HUES48 (cell line): ENCODE data around the gene CFAP97.
A peak's percentile ranks its signal among the peaks of the same experiment; 100 is the strongest.
"Not testable (repeated sequence)": the region's sequence is repeated elsewhere in the genome, so short reads cannot be mapped to it uniquely, and the experiment has no call there.

Experiments
- H3K27ac ChIP-seq: one replicate; pipeline ENCODE4 v1.7.0; 2013; ENCODE audit warnings: low read depth, low read length, inconsistent platforms
- H3K27me3 ChIP-seq: 2 replicates; pipeline ENCODE4 v1.6.1; 2013; ENCODE audit warnings: mild to moderate bottlenecking, low read length; ENCODE audit not compliant: control insufficient read depth, insufficient read depth
- H3K36me3 ChIP-seq: 2 replicates; pipeline ENCODE4 v1.6.1; 2013; ENCODE audit warnings: low read length; ENCODE audit not compliant: control insufficient read depth, insufficient read depth
- H3K4me1 ChIP-seq: 2 replicates; pipeline ENCODE4 v1.6.1; 2013; ENCODE audit warnings: mild to moderate bottlenecking, low read length; ENCODE audit not compliant: control insufficient read depth, insufficient read depth
- H3K4me3 ChIP-seq: 2 replicates; pipeline ENCODE4 v1.5.1; 2013; ENCODE audit warnings: mild to moderate bottlenecking, low read depth, low read length
- H3K9ac ChIP-seq: 2 replicates; pipeline ENCODE4 v1.6.1; 2013; ENCODE audit warnings: mild to moderate bottlenecking, low read depth, low read length, moderate library complexity
- H3K9me3 ChIP-seq: 2 replicates; pipeline ENCODE4 v1.6.1; 2013; ENCODE audit warnings: low read length; ENCODE audit not compliant: control insufficient read depth, insufficient read depth

Gene CFAP97

GRCh38 chr4:185119927-185120630 is 83.7 kb downstream of the CFAP97 start:
- H3K9ac ChIP-seq, result no peak overlapping the region
- peak overlapping the region; percentile 6 for H3K27ac ChIP-seq
- no peaks in the 10 kb centered on the region for H3K36me3 ChIP-seq

GRCh38 chr4:185119467-185119866 is 84.3 kb downstream of the CFAP97 start:
- not testable (repeated sequence) for H3K27me3 ChIP-seq, H3K27ac ChIP-seq, H3K9me3 ChIP-seq, H3K36me3 ChIP-seq, H3K9ac ChIP-seq, H3K4me3 ChIP-seq
- peaks cover 34% of the 10 kb centered on the region for H3K4me1 ChIP-seq

More at GRCh38 chr4:185119927-185120630, 83.7 kb downstream of the CFAP97 start:
- H3K27me3 ChIP-seq, result no peaks in the 10 kb centered on the region
- H3K4me3 ChIP-seq, result no peak overlapping the region
- H3K4me1 ChIP-seq, result peaks cover 34% of the 10 kb centered on the region
- H3K9me3 ChIP-seq, result no peaks in the 10 kb centered on the region

- Histone ChIP-seq H3K9ac (no peak overlapping the region), H3K4me1 (peaks cover 34% of the 10 kb centered on the region), H3K27me3 (no peaks in the 10 kb centered on the region), H3K9me3 (no peaks in the 10 kb centered on the region), H3K27ac (no peak overlapping the region), H3K36me3 (no peaks in the 10 kb centered on the region), H3K4me3 (no peak overlapping the region)
These were observed 84.9 kb downstream of the CFAP97 start for GRCh38 chr4:185118876-185119275.

GRCh38 chr4:185117300-185117934 is 86.4 kb downstream of the CFAP97 start:
- Histone ChIP-seq H3K27ac (no peak overlapping the region), H3K4me3 (no peak overlapping the region), H3K9me3 (no peaks in the 10 kb centered on the region), H3K27me3 (no peaks in the 10 kb centered on the region), H3K9ac (0 out of 2 replicates have a peak overlapping the region, but pooled peaks have one; percentile 16), H3K4me1 (peaks cover 34% of the 10 kb centered on the region), H3K36me3 (no peaks in the 10 kb centered on the region)

GRCh38 chr4:185115827-185116232 is 88.0 kb downstream of the CFAP97 start:
- no peak overlapping the region for H3K27ac ChIP-seq
- H3K9ac ChIP-seq, result no peak overlapping the region
- H3K36me3 ChIP-seq, result no peaks in the 10 kb centered on the region
- no peak overlapping the region for H3K4me3 ChIP-seq
- peaks cover 34% of the 10 kb centered on the region for H3K4me1 ChIP-seq
- H3K9me3 ChIP-seq, result no peaks in the 10 kb centered on the region
- H3K27me3 ChIP-seq, result no peaks in the 10 kb centered on the region

- Histone ChIP-seq H3K36me3 (no peaks in the 10 kb centered on the region), H3K4me3 (no peak overlapping the region), H3K4me1 (peaks cover 36% of the 10 kb centered on the region), H3K9me3 (0 out of 2 replicates have a peak, but pooled peaks cover 5% of the 10 kb centered on the region), H3K27ac (no peak overlapping the region), H3K9ac (no peak overlapping the region), H3K27me3 (no peaks in the 10 kb centered on the region)
These were observed 90.5 kb downstream of the CFAP97 start for GRCh38 chr4:185113340-185113739.

GRCh38 chr4:185112104-185112503 is 91.7 kb downstream of the CFAP97 start:
- no peak overlapping the region for H3K4me3 ChIP-seq
- no peaks in the 10 kb centered on the region for H3K36me3 ChIP-seq
- H3K4me1 ChIP-seq, result peaks cover 39% of the 10 kb centered on the region
- no peak overlapping the region for H3K27ac ChIP-seq
- H3K27me3 ChIP-seq, result no peaks in the 10 kb centered on the region
- H3K9me3 ChIP-seq, result 0 out of 2 replicates have a peak, but pooled peaks cover 5% of the 10 kb centered on the region
- no peak overlapping the region for H3K9ac ChIP-seq

- no peak overlapping the region for H3K4me3 ChIP-seq
- H3K36me3 ChIP-seq, result no peaks in the 10 kb centered on the region
- peaks cover 37% of the 10 kb centered on the region for H3K4me1 ChIP-seq
- no peak overlapping the region for H3K9ac ChIP-seq
- H3K9me3 ChIP-seq, result 0 out of 2 replicates have a peak, but pooled peaks cover 5% of the 10 kb centered on the region
- H3K27me3 ChIP-seq, result no peaks in the 10 kb centered on the region
- H3K27ac ChIP-seq, result peak overlapping the region; percentile 85
These were observed 93.4 kb downstream of the CFAP97 start for GRCh38 chr4:185110375-185110823.

GRCh38 chr4:185109736-185110135 is 94.1 kb downstream of the CFAP97 start:
- H3K27me3 ChIP-seq, result no peaks in the 10 kb centered on the region
- H3K27ac ChIP-seq, result peak overlapping the region; percentile 85
- no peaks in the 10 kb centered on the region for H3K36me3 ChIP-seq
- H3K9me3 ChIP-seq, result 0 out of 2 replicates have a peak, but pooled peaks cover 5% of the 10 kb centered on the region
- 0 out of 2 replicates have a peak overlapping the region, but pooled peaks have one; percentile 13 for H3K4me3 ChIP-seq
- H3K4me1 ChIP-seq, result peaks cover 37% of the 10 kb centered on the region
- H3K9ac ChIP-seq, result no peak overlapping the region
